ENCODE data around the gene CLCF1. TPM values are rescaled to one million over a fixed set of nuclear protein-coding genes. Genes with fewer than 3 reads are reported as not detected.

CLCF1 gene
- total RNA-seq, 4 donors from 2014 or later, result 6.1 to 21.7 (median 9.4) TPM

GRCh38 chr11:67349457-67349856 lies 23.9 kb downstream of the CLCF1 start:
- ATAC-seq, result no peak
- H3K9me3 ChIP-seq, result no peaks in the 10 kb centered on the region
- no peak overlapping the region for H3K4me3 ChIP-seq
- no peaks in the 10 kb centered on the region for H3K36me3 ChIP-seq
- H3K27me3 ChIP-seq, result no peaks in the 10 kb centered on the region
- peaks cover 0 to 34% (median 24%) of the 10 kb centered on the region in 3 donors for H3K4me1 ChIP-seq
- TF ChIP-seq POLR2A (IDR thresholded peaks at IDR 0.05) (no peak), EP300 (IDR thresholded peaks at IDR 0.05) (no peak), POLR2AphosphoS5 (IDR thresholded peaks at IDR 0.05) (no peak)
- TF ChIP-seq, protein P1, sequence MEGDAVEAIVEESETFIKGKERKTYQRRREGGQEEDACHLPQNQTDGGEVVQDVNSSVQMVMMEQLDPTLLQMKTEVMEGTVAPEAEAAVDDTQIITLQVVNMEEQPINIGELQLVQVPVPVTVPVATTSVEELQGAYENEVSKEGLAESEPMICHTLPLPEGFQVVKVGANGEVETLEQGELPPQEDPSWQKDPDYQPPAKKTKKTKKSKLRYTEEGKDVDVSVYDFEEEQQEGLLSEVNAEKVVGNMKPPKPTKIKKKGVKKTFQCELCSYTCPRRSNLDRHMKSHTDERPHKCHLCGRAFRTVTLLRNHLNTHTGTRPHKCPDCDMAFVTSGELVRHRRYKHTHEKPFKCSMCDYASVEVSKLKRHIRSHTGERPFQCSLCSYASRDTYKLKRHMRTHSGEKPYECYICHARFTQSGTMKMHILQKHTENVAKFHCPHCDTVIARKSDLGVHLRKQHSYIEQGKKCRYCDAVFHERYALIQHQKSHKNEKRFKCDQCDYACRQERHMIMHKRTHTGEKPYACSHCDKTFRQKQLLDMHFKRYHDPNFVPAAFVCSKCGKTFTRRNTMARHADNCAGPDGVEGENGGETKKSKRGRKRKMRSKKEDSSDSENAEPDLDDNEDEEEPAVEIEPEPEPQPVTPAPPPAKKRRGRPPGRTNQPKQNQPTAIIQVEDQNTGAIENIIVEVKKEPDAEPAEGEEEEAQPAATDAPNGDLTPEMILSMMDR (IDR thresholded peaks at IDR 0.05), result no peak
- H3K27ac ChIP-seq, result peak overlapping the region in 2 of 4 donors; percentile 17 to 35
- 100% methylated on average over 1 of the region's 2 CpGs for WGBS, 2 donors (ENCODE audit: low coverage in 1 of 2)

GRCh38 chr11:67349036-67349435 lies 24.4 kb downstream of the CLCF1 start:
- Histone ChIP-seq H3K9me3 (no peaks in the 10 kb centered on the region), H3K4me1 (peaks cover 0 to 30% (median 20%) of the 10 kb centered on the region in 3 donors), H3K36me3 (no peaks in the 10 kb centered on the region), H3K4me3 (no peak overlapping the region), H3K27ac (peak overlapping the region in 2 of 4 donors; percentile 17 to 35), H3K27me3 (no peaks in the 10 kb centered on the region)
- WGBS, 2 donors (ENCODE audit: low coverage in 1 of 2), result 54 to 63% methylated on average over 4 to 5 of the region's 5 CpGs
- ATAC-seq, result no peak
- TF ChIP-seq POLR2AphosphoS5 (IDR thresholded peaks at IDR 0.05), result no peak
- no peak for TF ChIP-seq EP300 (IDR thresholded peaks at IDR 0.05)
- no peak for TF ChIP-seq POLR2A (IDR thresholded peaks at IDR 0.05)
- TF ChIP-seq, protein P1 (IDR thresholded peaks at IDR 0.05), result no peak

DNA sequence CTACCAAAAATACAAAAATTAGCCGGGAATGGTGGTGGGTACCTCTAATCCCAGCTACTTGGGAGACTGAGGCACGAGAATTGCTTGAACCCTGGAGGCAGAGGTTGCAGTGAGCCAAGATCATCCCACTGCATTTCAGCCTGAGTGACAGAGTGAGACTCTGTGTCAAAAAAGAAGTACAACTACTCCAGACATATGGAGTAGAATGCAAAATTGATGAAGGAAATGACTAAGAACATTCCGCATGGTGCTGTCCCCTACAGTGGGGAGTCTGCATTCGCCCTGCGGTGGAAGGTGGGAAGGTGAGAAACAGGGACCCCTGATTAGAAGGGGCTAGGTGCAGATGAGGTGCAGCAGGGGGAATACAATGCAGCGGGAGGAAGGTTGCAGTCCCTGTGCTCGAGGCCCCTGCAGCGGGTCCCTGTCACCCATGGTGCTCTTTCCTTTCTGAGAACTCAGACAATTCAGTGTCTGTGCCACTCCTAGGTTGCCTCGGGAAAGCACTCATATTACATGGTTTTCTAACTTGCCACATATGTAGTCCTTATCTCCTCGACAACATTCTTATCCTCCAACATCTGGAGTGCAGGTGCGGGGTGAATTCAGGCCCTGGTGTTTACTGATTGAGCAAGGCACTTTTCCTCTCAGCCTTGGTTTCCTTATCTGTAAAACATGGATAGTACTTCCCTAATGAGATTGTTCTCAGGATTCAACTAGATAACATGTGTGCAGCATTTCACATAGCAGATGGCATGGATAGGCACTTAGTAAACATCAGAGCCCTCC lies 25.2 kb downstream of the CLCF1 start:
- Histone ChIP-seq H3K36me3 (no peaks in the 10 kb centered on the region), H3K4me1 (peaks cover 0 to 26% (median 18%) of the 10 kb centered on the region in 3 donors), H3K27ac (no peak overlapping the region), H3K9me3 (no peaks in the 10 kb centered on the region), H3K27me3 (no peaks in the 10 kb centered on the region), H3K4me3 (no peak overlapping the region)
- no peak for ATAC-seq
- 76 to 82% methylated on average over 5 to 9 of the region's 11 CpGs for WGBS, 2 donors (ENCODE audit: low coverage in 1 of 2)
- TF ChIP-seq POLR2A (IDR thresholded peaks at IDR 0.05) (no peak), EP300 (IDR thresholded peaks at IDR 0.05) (no peak), POLR2AphosphoS5 (IDR thresholded peaks at IDR 0.05) (no peak)
- TF ChIP-seq, protein P1 (IDR thresholded peaks at IDR 0.05), result no peak

GRCh38 chr11:67345920-67346819 lies 27.2 kb downstream of the CLCF1 start:
- no peaks in the 10 kb centered on the region for H3K36me3 ChIP-seq
- TF ChIP-seq, protein P1 (IDR thresholded peaks at IDR 0.05), result peak in 2 of 4 experiments; percentile 36
- TF ChIP-seq POLR2A (IDR thresholded peaks at IDR 0.05), result no peak
- peaks cover 0 to 7% (median 4%) of the 10 kb centered on the region in 3 donors for H3K4me1 ChIP-seq
- H3K27ac ChIP-seq, result no peak overlapping the region
- no peaks in the 10 kb centered on the region for H3K27me3 ChIP-seq
- 68% methylated on average over 7 of the region's 7 CpGs for WGBS, 2 donors (ENCODE audit: low coverage in 1 of 2)
- no peaks in the 10 kb centered on the region for H3K9me3 ChIP-seq
- ATAC-seq, result no peak
- H3K4me3 ChIP-seq, result no peak overlapping the region
